Left lung (tissue), 10 donors: ENCODE data around the gene TRPC4AP. TPM values are rescaled to one million over a fixed set of nuclear protein-coding genes. Genes with fewer than 3 reads are reported as not detected.

Experiments
- ATAC-seq: fragments of 200-7000 bp; cut with Tn5 transposase; one replicate; pipeline ENCODE4 v1.9.1; 2020; ENCODE audit warnings: moderate library complexity
- DNase-seq, 4 donors: peaks; one replicate each; pipeline ENCODE4 v3.0.0-alpha.2; 2013 to 2020
- H3K27ac ChIP-seq, 2 donors: fragments of 200-600 bp; sonication (generic) in 1 of 2; one replicate each; pipeline versions ENCODE4 v1.5.0 to v1.8.0; 2020 to 2021
- H3K27me3 ChIP-seq, 2 donors: fragments of 200-600 bp; sonication (generic) in 1 of 2; one replicate each; pipeline versions ENCODE4 v1.5.0 to v1.8.0; 2020 to 2021
- H3K36me3 ChIP-seq, 2 donors: fragments of 200-600 bp; sonication (generic) in 1 of 2; one replicate each; pipeline versions ENCODE4 v1.5.0 to v1.8.0; 2020 to 2021
- H3K4me1 ChIP-seq, 2 donors: fragments of 200-600 bp; one replicate each; pipeline ENCODE4 v1.8.0; 2021
- H3K4me3 ChIP-seq, 2 donors: fragments of 200-600 bp; sonication (generic) in 1 of 2; one replicate each; pipeline versions ENCODE4 v1.5.0 to v1.8.0; 2020 to 2021; ENCODE audit warnings: mild to moderate bottlenecking in 1 of 2
- H3K9me3 ChIP-seq, 2 donors: fragments of 200-600 bp; sonication (generic) in 1 of 2; one replicate each; pipeline versions ENCODE4 v1.5.0 to v1.8.0; 2020 to 2021
- intact Hi-C, 2 donors: fragments of 100-400 bp; cut with DNase I; formaldehyde crosslinking; loops; one replicate each; pipeline versions ENCODE4 v1.11.2 to v1.14.2; 2022
- polyA plus RNA-seq, 6 donors: library from polyadenylated mRNA; unstranded; fragments of 120-200 nt; gene quantifications; one replicate each; pipeline ENCODE4 v1.2.1, GENCODE V29; 2013; ENCODE audit not compliant: insufficient read length in 6 of 6
- total RNA-seq, 2 donors: library from RNA; stranded (reverse); fragmentation: NEBNext Ultra II Directional; extraction: Animal tissue kit (Norgen Biotek cat#: 25700); gene quantifications; one replicate each; pipeline ENCODE4 v1.2.1, GENCODE V29; 2021
- TF ChIP-seq, protein P1 (sequence below), 2 donors: fragments of 200-600 bp; sonication (generic) in 1 of 2; IDR thresholded peaks; one replicate each; pipeline versions ENCODE4 v1.5.0 to v1.8.0; 2021; ENCODE audit warnings: antibody characterized with exemption in 2 of 2
- donor health status: DM: no; HTN: yes; CAD: no.
- donor health status: DM: no; HTN: no; CAD: no.

TRPC4AP gene
- total and polyA plus RNA-seq, 8 donors: 57.8 to 70.8 (median 67.0) TPM

DNA sequence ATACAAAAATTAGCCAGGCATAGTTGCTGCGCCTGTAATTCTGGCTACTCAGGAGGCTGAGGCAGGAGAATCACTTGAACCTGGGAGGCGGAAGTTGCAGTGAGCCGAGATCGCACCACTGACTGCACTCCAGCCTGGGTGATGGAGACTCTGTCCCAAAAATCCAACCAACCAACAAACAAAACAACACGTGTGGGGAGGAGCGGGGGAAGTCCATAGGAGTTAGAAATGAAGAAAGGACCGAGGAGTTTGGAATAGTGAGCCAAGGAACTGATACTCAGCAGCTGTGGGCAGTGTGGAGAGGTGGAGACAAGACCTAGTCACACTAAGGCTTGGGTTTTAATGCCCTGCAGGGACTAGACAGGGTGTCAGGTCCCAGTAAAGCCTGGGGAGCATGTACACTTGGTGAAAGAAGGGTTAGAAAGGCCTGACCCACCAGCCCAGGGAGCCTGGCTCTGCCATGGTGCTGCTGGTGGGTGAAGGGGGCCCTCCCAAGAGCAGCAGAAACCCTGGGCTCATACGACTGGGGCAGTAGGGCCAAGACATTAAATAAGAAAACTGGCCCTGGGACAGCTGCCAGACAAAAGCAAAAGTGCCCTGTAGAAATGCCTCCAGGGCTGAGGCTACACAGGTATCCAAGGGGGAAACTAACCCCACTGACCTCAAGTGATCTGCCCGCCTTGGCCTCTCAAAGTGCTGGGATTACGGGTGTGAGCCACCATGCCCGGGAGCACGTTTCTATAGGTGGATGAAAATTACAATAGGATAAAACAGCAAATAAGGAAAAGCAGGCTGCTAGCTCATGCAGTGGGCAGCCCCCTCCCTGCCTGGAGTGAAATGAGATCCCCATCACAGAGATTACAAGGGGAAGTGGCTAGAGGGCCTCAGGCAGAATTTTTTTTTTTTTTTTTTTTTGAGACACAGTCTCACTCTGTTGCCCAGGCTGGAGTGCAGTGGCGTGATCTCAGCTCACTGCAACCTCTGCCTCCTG, 78.9 kb downstream of the TRPC4AP start:
- ATAC-seq (no peak), DNase-seq (no peak)
- Histone ChIP-seq H3K27ac (no peak overlapping the region), H3K4me3 (no peak overlapping the region), H3K27me3 (no peaks in the 10 kb centered on the region), H3K9me3 (no peaks in the 10 kb centered on the region), H3K36me3 (peaks cover 0 to 99% of the 10 kb centered on the region in 2 donors), H3K4me1 (peaks cover 0 to 5% of the 10 kb centered on the region in 2 donors)
- TF ChIP-seq, protein P1, sequence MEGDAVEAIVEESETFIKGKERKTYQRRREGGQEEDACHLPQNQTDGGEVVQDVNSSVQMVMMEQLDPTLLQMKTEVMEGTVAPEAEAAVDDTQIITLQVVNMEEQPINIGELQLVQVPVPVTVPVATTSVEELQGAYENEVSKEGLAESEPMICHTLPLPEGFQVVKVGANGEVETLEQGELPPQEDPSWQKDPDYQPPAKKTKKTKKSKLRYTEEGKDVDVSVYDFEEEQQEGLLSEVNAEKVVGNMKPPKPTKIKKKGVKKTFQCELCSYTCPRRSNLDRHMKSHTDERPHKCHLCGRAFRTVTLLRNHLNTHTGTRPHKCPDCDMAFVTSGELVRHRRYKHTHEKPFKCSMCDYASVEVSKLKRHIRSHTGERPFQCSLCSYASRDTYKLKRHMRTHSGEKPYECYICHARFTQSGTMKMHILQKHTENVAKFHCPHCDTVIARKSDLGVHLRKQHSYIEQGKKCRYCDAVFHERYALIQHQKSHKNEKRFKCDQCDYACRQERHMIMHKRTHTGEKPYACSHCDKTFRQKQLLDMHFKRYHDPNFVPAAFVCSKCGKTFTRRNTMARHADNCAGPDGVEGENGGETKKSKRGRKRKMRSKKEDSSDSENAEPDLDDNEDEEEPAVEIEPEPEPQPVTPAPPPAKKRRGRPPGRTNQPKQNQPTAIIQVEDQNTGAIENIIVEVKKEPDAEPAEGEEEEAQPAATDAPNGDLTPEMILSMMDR (IDR thresholded peaks at IDR 0.05): no peak
- intact Hi-C loops: no loop called here

DNA sequence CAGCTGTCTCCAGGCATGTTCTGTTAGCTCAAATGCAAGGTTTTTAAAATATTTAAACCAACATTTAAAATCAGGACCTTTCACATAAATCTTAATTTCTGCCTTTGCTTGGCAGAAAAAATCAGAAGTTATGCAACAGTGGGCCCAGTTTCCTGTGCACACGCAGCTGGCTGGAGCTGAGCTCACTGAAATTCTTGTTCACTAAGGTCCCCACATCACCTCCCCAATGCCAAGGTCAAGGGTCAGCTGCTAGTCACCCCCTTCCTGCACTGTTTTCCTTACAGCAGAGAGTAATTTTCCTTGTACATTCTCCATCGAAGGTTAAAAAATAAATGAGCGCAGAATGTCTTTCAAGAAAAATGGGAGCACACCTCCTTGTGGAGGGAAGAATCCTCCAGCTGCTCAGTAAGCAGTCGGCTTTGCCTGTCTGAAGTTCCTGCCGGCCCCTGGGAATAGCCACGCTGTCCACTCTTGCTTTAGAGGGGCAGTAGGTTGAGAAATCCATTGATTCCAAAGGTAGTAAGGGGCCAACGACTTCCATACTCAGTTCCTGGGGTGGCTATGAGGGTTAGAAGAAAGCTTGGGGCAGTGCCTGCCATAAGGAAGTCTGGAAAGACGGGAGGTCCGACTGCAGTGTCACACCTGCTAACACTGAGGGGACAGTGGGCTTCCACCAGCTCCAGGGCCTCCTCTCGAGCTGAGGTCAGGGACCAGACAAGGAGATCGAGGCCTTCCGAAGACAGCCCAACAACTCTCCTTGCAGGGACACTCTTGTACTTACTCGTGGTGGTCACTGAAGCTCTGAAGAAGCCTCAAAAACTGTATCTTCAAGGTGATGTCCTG, 80.2 kb downstream of the TRPC4AP start:
- DNase-seq: no peak
- Histone ChIP-seq H3K9me3 (no peaks in the 10 kb centered on the region), H3K4me3 (no peak overlapping the region), H3K27ac (peak overlapping the region in 1 of 2 donors; percentile 9), H3K27me3 (no peaks in the 10 kb centered on the region), H3K36me3 (peaks cover 0 to 100% of the 10 kb centered on the region in 2 donors), H3K4me1 (peaks cover 0 to 5% of the 10 kb centered on the region in 2 donors)
- TF ChIP-seq, protein P1 (IDR thresholded peaks at IDR 0.05): no peak
- no peak for ATAC-seq
- intact Hi-C loops: no loop called here

GRCh38 chr20:35011589-35012226, 80.9 kb downstream of the TRPC4AP start:
- ATAC-seq (no peak), DNase-seq (no peak)
- Histone ChIP-seq H3K36me3 (peaks cover 0 to 100% of the 10 kb centered on the region in 2 donors), H3K9me3 (no peaks in the 10 kb centered on the region), H3K27me3 (no peaks in the 10 kb centered on the region), H3K4me3 (no peak overlapping the region), H3K4me1 (peaks cover 0 to 5% of the 10 kb centered on the region in 2 donors), H3K27ac (peak overlapping the region in 1 of 2 donors; percentile 4)
- intact Hi-C loops: no loop called here
- TF ChIP-seq, protein P1 (IDR thresholded peaks at IDR 0.05): no peak

DNA sequence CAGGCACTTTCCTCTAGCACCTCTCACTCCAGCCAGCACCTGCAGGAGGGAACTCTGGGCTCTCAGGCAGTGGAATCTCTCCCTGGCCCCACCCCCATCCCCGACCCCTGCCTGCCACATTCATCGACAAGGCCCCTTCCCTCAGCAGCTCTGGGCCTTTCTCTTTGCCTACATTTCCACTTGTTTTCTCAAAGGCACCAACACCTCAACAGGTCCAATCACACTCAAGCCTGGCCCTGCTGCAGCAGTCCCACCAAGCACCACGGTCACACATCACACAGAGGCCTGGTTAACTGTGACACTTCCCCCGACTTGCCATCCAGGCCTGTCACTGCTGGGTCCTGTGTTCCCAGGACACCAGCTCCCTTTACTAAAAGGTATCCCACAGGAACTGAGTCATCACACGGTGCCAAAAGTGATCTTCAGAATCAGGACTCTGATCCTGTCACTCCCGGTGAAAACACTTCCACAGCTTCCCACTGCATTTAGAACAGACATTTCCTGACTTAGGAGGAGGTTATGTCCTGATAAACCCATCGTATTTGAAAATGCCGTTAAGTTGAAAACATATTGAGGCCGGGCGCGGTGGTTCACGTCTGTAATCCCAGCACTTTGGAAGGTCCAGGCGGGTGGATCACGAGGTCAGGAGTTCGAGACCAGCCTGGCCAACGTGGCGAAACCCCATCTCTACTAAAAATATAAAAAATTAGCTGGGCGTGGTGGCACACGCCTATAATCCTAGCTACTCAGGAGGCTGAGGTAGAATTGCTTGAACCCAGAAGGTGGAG, 82.0 kb downstream of the TRPC4AP start:
- Histone ChIP-seq H3K27me3 (no peaks in the 10 kb centered on the region), H3K4me3 (no peak overlapping the region), H3K36me3 (peaks cover 0 to 100% of the 10 kb centered on the region in 2 donors), H3K4me1 (peaks cover 0 to 5% of the 10 kb centered on the region in 2 donors), H3K27ac (no peak overlapping the region), H3K9me3 (no peaks in the 10 kb centered on the region)
- no peak for DNase-seq
- TF ChIP-seq, protein P1 (IDR thresholded peaks at IDR 0.05): no peak
- ATAC-seq: no peak
- intact Hi-C loops: no loop called here
